ES-I3 (cell line): ENCODE data around the gene MYOM1.
"Not testable (repeated sequence)": the region's sequence is repeated elsewhere in the genome, so short reads cannot be mapped to it uniquely, and the experiment has no call there.

Experiments
- H3K36me3 ChIP-seq: 2 replicates; pipeline ENCODE4 v1.6.1; 2013; ENCODE audit warnings: mild to moderate bottlenecking, low read length, control low read depth, moderate library complexity; ENCODE audit not compliant: insufficient read depth
- H3K4me1 ChIP-seq: 2 replicates; pipeline ENCODE4 v1.6.1; 2013; ENCODE audit warnings: mild to moderate bottlenecking, control low read depth, low read length; ENCODE audit not compliant: insufficient read depth
- H3K9ac ChIP-seq: 2 replicates; pipeline ENCODE4 v1.6.1; 2013; ENCODE audit warnings: low read depth, mild to moderate bottlenecking, low read length, moderate library complexity
- H3K9me3 ChIP-seq: 2 replicates; pipeline ENCODE4 v1.6.1; 2013; ENCODE audit warnings: mild to moderate bottlenecking, low read length, moderate library complexity; ENCODE audit not compliant: control insufficient read depth, insufficient read depth

Gene MYOM1

GRCh38 chr18:3238742-3239141, 19.0 kb upstream of the MYOM1 start:
- Histone ChIP-seq H3K9me3 (0 out of 2 replicates have a peak, but pooled peaks cover 11% of the 10 kb centered on the region), H3K36me3 (no peaks in the 10 kb centered on the region), H3K4me1 (no peaks in the 10 kb centered on the region), H3K9ac (no peak overlapping the region)

- Histone ChIP-seq H3K4me1 (no peaks in the 10 kb centered on the region), H3K9me3 (0 out of 2 replicates have a peak, but pooled peaks cover 8% of the 10 kb centered on the region), H3K9ac (no peak overlapping the region), H3K36me3 (no peaks in the 10 kb centered on the region)
Measured at GRCh38 chr18:3236470-3236869, 16.7 kb upstream of the MYOM1 start.

- no peaks in the 10 kb centered on the region for H3K36me3 ChIP-seq
- no peak overlapping the region for H3K9ac ChIP-seq
- 0 out of 2 replicates have a peak, but pooled peaks cover 7% of the 10 kb centered on the region for H3K9me3 ChIP-seq
- H3K4me1 ChIP-seq: 0 out of 2 replicates have a peak, but pooled peaks cover 3% of the 10 kb centered on the region
Measured at GRCh38 chr18:3235846-3236245, 16.1 kb upstream of the MYOM1 start.

- Histone ChIP-seq H3K9me3 (0 out of 2 replicates have a peak, but pooled peaks cover 7% of the 10 kb centered on the region), H3K9ac (no peak overlapping the region), H3K4me1 (0 out of 2 replicates have a peak, but pooled peaks cover 3% of the 10 kb centered on the region), H3K36me3 (no peaks in the 10 kb centered on the region)
Measured at GRCh38 chr18:3234457-3234856, 14.7 kb upstream of the MYOM1 start.

GRCh38 chr18:3233433-3234168, 13.8 kb upstream of the MYOM1 start:
- Histone ChIP-seq H3K36me3 (no peaks in the 10 kb centered on the region), H3K9me3 (0 out of 2 replicates have a peak, but pooled peaks cover 7% of the 10 kb centered on the region), H3K9ac (no peak overlapping the region), H3K4me1 (0 out of 2 replicates have a peak, but pooled peaks cover 3% of the 10 kb centered on the region)

GRCh38 chr18:3233004-3233403, 13.2 kb upstream of the MYOM1 start:
- Histone ChIP-seq H3K9ac (no peak overlapping the region), H3K36me3 (no peaks in the 10 kb centered on the region), H3K9me3 (0 out of 2 replicates have a peak, but pooled peaks cover 6% of the 10 kb centered on the region), H3K4me1 (0 out of 2 replicates have a peak, but pooled peaks cover 3% of the 10 kb centered on the region)

- H3K9me3 ChIP-seq: no peaks in the 10 kb centered on the region
- H3K4me1 ChIP-seq: 0 out of 2 replicates have a peak, but pooled peaks cover 3% of the 10 kb centered on the region
- H3K9ac ChIP-seq: no peak overlapping the region
- H3K36me3 ChIP-seq: no peaks in the 10 kb centered on the region
Measured at GRCh38 chr18:3230401-3231334, 10.9 kb upstream of the MYOM1 start.

- Histone ChIP-seq H3K9me3 (no peaks in the 10 kb centered on the region), H3K9ac (no peak overlapping the region), H3K36me3 (no peaks in the 10 kb centered on the region), H3K4me1 (0 out of 2 replicates have a peak, but pooled peaks cover under 1% of the 10 kb centered on the region)
Measured at GRCh38 chr18:3226048-3226447, 6.3 kb upstream of the MYOM1 start.

- H3K36me3 ChIP-seq: no peaks in the 10 kb centered on the region
- H3K9me3 ChIP-seq: no peaks in the 10 kb centered on the region
- no peaks in the 10 kb centered on the region for H3K4me1 ChIP-seq
- no peak overlapping the region for H3K9ac ChIP-seq
Measured at GRCh38 chr18:3225588-3225987, 5.8 kb upstream of the MYOM1 start.

- H3K4me1 ChIP-seq: no peaks in the 10 kb centered on the region
- H3K36me3 ChIP-seq: no peaks in the 10 kb centered on the region
- no peaks in the 10 kb centered on the region for H3K9me3 ChIP-seq
- H3K9ac ChIP-seq: no peak overlapping the region
Measured at GRCh38 chr18:3224223-3224622, 4.5 kb upstream of the MYOM1 start.

- Histone ChIP-seq H3K36me3 (no peaks in the 10 kb centered on the region), H3K9ac (no peak overlapping the region), H3K9me3 (no peaks in the 10 kb centered on the region), H3K4me1 (no peaks in the 10 kb centered on the region)
Measured at GRCh38 chr18:3223356-3223755, 3.6 kb upstream of the MYOM1 start.

- Histone ChIP-seq H3K9ac (no peak overlapping the region), H3K36me3 (no peaks in the 10 kb centered on the region), H3K4me1 (no peaks in the 10 kb centered on the region), H3K9me3 (no peaks in the 10 kb centered on the region)
Measured at GRCh38 chr18:3221496-3221895, 1.7 kb upstream of the MYOM1 start.

GRCh38 chr18:3220868-3221267, 1.1 kb upstream of the MYOM1 start:
- not testable (repeated sequence) for H3K4me1 ChIP-seq, H3K9ac ChIP-seq, H3K36me3 ChIP-seq, H3K9me3 ChIP-seq

GRCh38 chr18:3219241-3219630, 532 bp downstream of the MYOM1 start:
- Histone ChIP-seq H3K9me3 (no peaks in the 10 kb centered on the region), H3K36me3 (no peaks in the 10 kb centered on the region), H3K4me1 (no peaks in the 10 kb centered on the region), H3K9ac (no peak overlapping the region)
